Lower leg skin (tissue), 4 donors: ENCODE data around the gene OR11L1. TPM values are rescaled to one million over a fixed set of nuclear protein-coding genes. Genes with fewer than 3 reads are reported as not detected.
A peak's percentile ranks its signal among the peaks of the same experiment; 100 is the strongest.

Experiments
- DNase-seq, 2 donors: peaks; one replicate each; pipeline ENCODE4 v3.0.0-alpha.2; 2019; ENCODE audit warnings: low spot score in 2 of 2
- H3K4me3 ChIP-seq: fragments of 200-600 bp; sonication (generic); 2 replicates; pipeline ENCODE4 v1.5.1; 2017; ENCODE audit warnings: mild to moderate bottlenecking, low read depth; ENCODE audit not compliant: poor library complexity, severe bottlenecking
- POLR2A ChIP-seq, 2 donors: fragments of 450-650 bp; IDR thresholded peaks; one replicate each; pipeline ENCODE4 v1.6.1; 2016 to 2017; ENCODE audit warnings: antibody characterized with exemption in 2 of 2, mild to moderate bottlenecking in 1 of 2, moderate library complexity in 1 of 2
- WGBS, 2 donors: methylation state at CpG; one replicate each; pipeline ENCODE4 v1.1.5; 2018; 5-methylcytosine and 5-hydroxymethylcytosine counted together
- intact Hi-C: fragments of 100-400 bp; cut with DNase I; formaldehyde crosslinking; loops from one replicate; pipeline ENCODE4 v1.15.0; 2023; ENCODE audit warnings: low total_unique reads
- total RNA-seq, 4 donors: library from RNA; depleted of rRNA; stranded (reverse); fragments of >200 nt; gene quantifications; one replicate each; pipeline ENCODE4 v1.1.0, GENCODE V29; 2016
- TF ChIP-seq, protein P1 (sequence below), 3 donors: fragments of 450-650 bp; IDR thresholded peaks; one replicate each; pipeline ENCODE4 v1.5.1; 2016; ENCODE audit warnings: antibody characterized with exemption in 3 of 3, mild to moderate bottlenecking in 3 of 3, moderate library complexity in 2 of 3

Gene OR11L1
- total RNA-seq, 4 donors from 2014 or later, result not detected

DNA sequence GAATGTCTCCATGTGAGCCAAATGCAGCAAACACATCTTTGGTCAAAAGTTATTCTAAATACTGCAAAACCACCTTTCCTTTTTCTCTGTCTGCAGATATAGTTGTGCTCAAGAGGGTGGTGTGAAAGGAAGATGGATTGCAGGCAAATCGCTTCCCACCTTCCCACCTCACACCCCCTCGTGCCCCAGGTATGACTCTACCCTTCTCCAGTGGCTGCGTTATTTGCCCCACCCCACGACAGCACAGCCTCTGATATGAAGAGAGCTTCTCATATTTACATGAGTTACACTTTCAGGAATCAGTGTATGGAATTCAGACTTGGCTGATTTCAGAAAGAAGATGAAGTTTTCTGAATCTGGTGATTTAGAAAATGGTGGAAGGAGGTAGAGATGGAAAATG, 21.1 kb upstream of the OR11L1 start:
- no peak overlapping the region for H3K4me3 ChIP-seq
- DNase-seq, result no peak
- intact Hi-C loops, result no loop called here
- WGBS, 2 donors, result 66 to 78% methylated on average over 4 of the region's 4 CpGs
- TF ChIP-seq, protein P1, sequence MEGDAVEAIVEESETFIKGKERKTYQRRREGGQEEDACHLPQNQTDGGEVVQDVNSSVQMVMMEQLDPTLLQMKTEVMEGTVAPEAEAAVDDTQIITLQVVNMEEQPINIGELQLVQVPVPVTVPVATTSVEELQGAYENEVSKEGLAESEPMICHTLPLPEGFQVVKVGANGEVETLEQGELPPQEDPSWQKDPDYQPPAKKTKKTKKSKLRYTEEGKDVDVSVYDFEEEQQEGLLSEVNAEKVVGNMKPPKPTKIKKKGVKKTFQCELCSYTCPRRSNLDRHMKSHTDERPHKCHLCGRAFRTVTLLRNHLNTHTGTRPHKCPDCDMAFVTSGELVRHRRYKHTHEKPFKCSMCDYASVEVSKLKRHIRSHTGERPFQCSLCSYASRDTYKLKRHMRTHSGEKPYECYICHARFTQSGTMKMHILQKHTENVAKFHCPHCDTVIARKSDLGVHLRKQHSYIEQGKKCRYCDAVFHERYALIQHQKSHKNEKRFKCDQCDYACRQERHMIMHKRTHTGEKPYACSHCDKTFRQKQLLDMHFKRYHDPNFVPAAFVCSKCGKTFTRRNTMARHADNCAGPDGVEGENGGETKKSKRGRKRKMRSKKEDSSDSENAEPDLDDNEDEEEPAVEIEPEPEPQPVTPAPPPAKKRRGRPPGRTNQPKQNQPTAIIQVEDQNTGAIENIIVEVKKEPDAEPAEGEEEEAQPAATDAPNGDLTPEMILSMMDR (IDR thresholded peaks at IDR 0.05), result no peak
- no peak for TF ChIP-seq POLR2A (IDR thresholded peaks at IDR 0.05)

- no peak for DNase-seq
- TF ChIP-seq POLR2A (IDR thresholded peaks at IDR 0.05), result no peak
- TF ChIP-seq, protein P1 (IDR thresholded peaks at IDR 0.05), result no peak
- H3K4me3 ChIP-seq, result no peak overlapping the region
- 49 to 56% methylated on average over 15 of the region's 15 CpGs for WGBS, 2 donors
- intact Hi-C loops, result loop anchor here (5.0 kb wide), 1 partner anchor 1871 kb away; no protein-coding TSS in a partner anchor
Measured at GRCh38 chr1:247857985-247858619, 16.4 kb upstream of the OR11L1 start.

DNA sequence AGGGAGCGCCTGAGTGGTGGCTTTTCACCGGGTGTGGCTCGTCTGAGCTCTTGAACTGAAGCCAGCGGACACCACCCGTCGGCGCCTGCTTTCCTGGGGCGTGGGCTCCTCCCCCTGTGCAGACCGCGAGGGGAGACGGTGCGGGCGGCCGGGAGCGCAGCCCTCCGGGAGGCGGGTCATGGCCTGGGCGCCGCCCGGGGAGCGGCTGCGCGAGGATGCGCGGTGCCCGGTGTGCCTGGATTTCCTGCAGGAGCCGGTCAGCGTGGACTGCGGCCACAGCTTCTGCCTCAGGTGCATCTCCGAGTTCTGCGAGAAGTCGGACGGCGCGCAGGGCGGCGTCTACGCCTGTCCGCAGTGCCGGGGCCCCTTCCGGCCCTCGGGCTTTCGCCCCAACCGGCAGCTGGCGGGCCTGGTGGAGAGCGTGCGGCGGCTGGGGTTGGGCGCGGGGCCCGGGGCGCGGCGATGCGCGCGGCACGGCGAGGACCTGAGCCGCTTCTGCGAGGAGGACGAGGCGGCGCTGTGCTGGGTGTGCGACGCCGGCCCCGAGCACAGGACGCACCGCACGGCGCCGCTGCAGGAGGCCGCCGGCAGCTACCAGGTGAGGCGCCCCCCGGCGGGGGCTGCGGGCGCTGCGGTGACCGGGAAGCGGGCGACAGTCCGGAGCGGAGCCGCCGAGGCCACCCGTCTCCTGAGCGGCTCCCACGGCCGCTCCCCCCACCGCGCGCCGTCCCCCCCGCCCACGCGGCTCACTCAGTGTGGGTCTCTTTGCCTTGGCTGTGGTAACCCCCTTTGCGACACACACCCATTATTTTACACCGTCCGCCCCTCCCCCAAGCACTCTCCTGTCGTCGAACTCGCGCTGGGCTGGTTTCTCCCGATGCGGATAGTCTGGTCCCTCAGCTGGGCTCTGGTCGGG, 15.6 kb upstream of the OR11L1 start, which contains the start of gene TRIM58:
Gene TRIM58, plus strand, starts transcription at position 119 of the 916 bp plus-strand sequence. Its CDS starts 60 bp downstream, at position 179.
- no peak for TF ChIP-seq POLR2A (IDR thresholded peaks at IDR 0.05)
- TF ChIP-seq, protein P1 (IDR thresholded peaks at IDR 0.05), result no peak
- DNase-seq, result peak in 1 of 2 donors; percentile 89
- H3K4me3 ChIP-seq, result peak within 1 kb of the TSS; percentile 8
- 4 to 9% methylated on average over 24 to 27 of the region's 109 CpGs for WGBS, 2 donors
- intact Hi-C loops, result loop anchor here (5.0 kb wide), 1 partner anchor 1870 kb away; no protein-coding TSS in a partner anchor

DNA sequence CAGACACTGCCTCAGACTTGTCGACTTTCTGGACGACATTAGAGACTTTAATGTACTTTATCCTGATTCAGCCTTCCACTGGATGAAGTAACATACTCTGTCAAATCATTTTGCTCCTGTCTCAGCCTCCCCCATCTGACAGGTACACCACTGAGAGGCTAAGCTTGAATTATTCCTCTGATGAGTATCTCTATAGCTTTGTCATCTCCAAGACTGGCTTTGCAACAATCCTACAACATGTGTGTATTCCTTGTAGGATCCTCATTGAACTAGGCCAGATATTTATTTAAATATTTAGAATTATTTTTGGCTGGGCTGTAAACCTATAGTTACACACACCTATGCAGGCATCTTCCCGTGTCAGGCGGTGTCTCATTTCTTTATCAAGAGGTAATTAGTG, 14.2 kb upstream of the OR11L1 start:
- 87 to 89% methylated on average over 4 of the region's 4 CpGs for WGBS, 2 donors
- no peak for TF ChIP-seq POLR2A (IDR thresholded peaks at IDR 0.05)
- TF ChIP-seq, protein P1 (IDR thresholded peaks at IDR 0.05), result no peak
- H3K4me3 ChIP-seq, result no peak overlapping the region
- intact Hi-C loops, result loop anchor here (5.0 kb wide), 1 partner anchor 1869 kb away; no protein-coding TSS in a partner anchor
- no peak for DNase-seq

DNA sequence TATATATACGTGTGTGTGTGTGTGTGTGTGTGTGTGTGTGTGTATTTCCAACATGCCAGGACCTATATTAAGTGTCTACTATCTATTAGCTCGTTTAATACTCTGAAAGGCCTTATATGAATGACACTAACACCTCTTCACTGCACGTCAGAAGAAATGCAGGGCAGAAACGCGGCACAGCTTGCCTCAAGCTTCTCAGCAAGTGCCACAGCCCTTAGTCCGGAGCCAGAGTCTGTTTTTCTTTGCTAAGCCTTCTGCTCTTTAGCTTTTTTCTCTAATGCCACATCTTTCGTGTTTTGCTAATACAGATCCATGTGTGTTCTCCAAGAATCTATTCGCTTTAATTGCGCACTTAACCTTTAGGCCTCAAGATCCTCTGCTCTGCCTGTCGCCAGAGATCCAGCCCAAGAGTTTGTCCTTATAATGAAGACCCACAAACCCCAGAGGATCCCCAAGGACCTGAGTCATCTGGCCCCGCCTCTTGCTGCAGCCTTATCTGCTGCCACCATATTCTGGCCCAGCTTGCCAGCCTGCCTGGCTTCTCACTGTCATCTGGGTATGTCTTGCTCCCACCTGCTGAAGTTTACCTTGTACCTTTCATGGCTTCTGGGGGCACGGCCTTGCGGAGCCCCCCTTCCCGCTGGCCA, 13.3 kb upstream of the OR11L1 start:
- whole genome bisulfite sequencing, 2 donors, result 83 to 84% methylated on average over 14 of the region's 14 CpGs
- DNase-seq, result no peak
- intact Hi-C loops, result loop anchor here (5.0 kb wide), 1 partner anchor 1868 kb away; no protein-coding TSS in a partner anchor
- TF ChIP-seq, protein P1 (IDR thresholded peaks at IDR 0.05), result no peak
- no peak for TF ChIP-seq POLR2A (IDR thresholded peaks at IDR 0.05)
- H3K4me3 ChIP-seq, result no peak overlapping the region
